GM18499 (cell line): ENCODE data around the gene CSF3R.

Source experiments
- ATAC-seq: cut with Tn5 transposase; IDR thresholded peaks from one replicate; pipeline ENCODE4 v1.9.1; 2021; ENCODE audit warnings: moderate number of reproducible peaks; ENCODE audit not compliant: insufficient read depth, unreplicated experiment

CSF3R gene

DNA sequence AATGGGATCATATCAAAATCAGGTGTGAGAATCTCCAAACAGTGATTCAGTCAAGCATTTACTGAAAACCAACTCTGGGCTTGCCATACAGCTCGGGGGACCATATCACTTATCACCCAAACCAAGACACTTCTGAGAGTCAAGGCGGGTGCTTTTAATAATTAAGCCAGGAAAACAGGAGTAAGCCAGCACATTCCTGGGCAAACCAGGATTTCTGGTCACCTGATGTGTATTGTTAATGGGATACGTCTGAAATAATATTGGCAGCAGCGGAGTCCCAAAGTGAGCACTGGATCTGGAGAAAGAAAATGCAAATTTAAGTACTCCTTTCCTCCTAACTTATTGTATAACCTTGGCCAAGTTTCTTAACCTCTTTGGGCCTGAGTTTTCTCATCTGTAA, 50.1 kb downstream of the CSF3R start:
- ATAC-seq: no peak

GRCh38 chr1:36425791-36426190, 56.9 kb downstream of the CSF3R start:
- ATAC-seq: no peak

DNA sequence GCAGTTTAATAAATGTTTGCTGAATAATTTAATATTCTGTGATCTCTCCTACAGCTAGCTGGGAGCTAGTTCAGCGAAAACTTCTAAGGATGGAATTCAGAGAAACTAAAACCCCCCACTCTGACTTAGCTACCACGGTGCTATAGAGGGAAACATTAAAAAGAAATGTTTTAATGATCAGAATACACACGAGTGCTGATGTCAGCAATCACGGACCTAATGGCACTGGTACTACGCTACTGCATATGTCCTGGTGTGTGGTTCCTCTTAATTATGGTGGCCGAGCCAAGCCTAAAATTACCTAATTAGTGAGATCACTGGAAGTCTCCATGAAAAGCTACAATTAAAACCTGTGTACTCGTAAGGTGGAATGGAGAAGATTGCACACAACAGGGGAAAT, 61.1 kb downstream of the CSF3R start:
- no peak for ATAC-seq

GRCh38 chr1:36420836-36421317, 61.8 kb downstream of the CSF3R start:
- ATAC-seq: no peak

DNA sequence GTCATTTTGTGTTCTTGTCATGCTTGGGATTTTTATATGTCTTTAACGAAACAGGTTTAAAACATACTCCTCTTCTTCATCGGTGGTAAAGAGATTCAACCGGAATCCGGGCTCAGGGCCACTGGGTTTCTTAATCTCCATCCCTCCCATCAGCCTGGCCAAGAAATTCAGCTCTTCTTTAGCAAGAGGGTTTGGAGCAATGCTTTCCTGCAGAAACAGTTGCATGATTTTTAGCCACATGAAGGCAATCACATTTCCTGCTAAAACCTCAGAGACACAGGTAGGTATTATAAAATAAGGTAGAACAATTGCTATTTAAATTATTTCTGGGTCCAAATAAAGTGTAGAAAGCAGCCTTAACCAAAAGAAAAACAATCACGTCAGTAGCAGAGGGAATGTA, 62.3 kb downstream of the CSF3R start:
- no peak for ATAC-seq

GRCh38 chr1:36419569-36419968, 63.1 kb downstream of the CSF3R start:
- no peak for ATAC-seq

DNA sequence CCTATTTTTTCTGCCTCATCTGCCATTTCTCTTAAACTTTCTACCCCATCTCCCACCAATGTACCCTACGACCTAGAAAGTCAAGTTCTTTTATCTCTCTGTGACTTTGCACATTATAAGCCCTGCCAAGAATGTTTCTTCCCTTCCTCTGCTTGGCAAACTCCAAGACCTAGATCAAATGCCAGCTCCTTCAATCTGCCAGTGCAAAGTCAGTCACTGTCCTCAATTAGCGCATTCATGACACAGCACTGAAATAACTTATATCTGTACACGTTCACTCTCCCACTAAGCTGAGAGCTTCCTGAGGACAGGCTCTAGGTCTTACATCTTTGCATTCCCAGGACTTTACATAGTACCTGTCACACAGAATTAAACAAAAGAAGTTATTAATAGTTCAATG, 63.6 kb downstream of the CSF3R start:
- no peak for ATAC-seq

DNA sequence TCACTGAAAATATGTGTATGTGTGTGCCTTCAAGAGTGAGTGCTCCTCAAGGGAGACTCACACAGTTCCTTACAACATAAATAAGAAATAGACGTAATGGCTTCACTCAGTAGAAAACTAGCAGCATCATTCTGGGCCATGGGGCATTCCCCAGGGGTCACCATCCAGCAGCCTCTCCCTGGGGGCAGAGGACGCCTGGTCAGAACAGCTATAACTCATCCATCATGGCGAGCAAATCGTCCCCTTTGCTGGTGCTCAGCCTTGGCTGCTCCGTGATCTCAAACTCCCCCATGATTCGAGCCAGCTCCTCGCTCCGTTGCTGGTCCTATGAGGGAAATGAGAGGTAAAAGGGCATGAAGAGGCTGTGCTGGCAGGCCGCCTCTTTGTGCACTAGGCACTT, 64.8 kb downstream of the CSF3R start:
- ATAC-seq: no peak
